Right lobe of liver (tissue), 6 donors: ENCODE results near the gene SGCE. TPM values are rescaled to one million over a fixed set of nuclear protein-coding genes. Genes with fewer than 3 reads are reported as not detected.
A peak's percentile ranks its signal among the peaks of the same experiment; 100 is the strongest.

ENCODE experiments used
- ATAC-seq, 4 donors: fragments of 200-7000 bp; cut with Tn5 transposase; one replicate each; pipeline ENCODE4 v1.9.1; 2020; ENCODE audit warnings: mild to moderate bottlenecking in 4 of 4, moderate library complexity in 4 of 4
- DNase-seq, 3 donors: peaks; one replicate each; pipeline ENCODE4 v3.0.0-alpha.2; 2020
- H3K27ac ChIP-seq, 3 donors: fragments of 200-600 bp; one replicate each; pipeline ENCODE4 v1.8.0; 2022
- H3K27me3 ChIP-seq, 2 donors: fragments of 200-600 bp; one replicate each; pipeline ENCODE4 v1.8.0; 2022
- H3K36me3 ChIP-seq, 4 donors: fragments of 200-600 bp; sonication (generic) in 1 of 4; one replicate each; pipeline versions ENCODE4 v1.5.1 to v1.8.0; 2017 to 2022; ENCODE audit warnings: control low read depth in 1 of 4
- H3K4me1 ChIP-seq, 4 donors: fragments of 200-600 bp; sonication (generic) in 1 of 4; one replicate each; pipeline versions ENCODE4 v1.5.1 to v1.8.0; 2017 to 2022; ENCODE audit warnings: control low read depth in 1 of 4
- H3K4me3 ChIP-seq, 3 donors: fragments of 200-600 bp; one replicate each; pipeline ENCODE4 v1.8.0; 2022
- H3K9me3 ChIP-seq, 4 donors: fragments of 200-600 bp; sonication (generic) in 1 of 4; one replicate each; pipeline versions ENCODE4 v1.5.1 to v1.8.0; 2017 to 2022; ENCODE audit warnings: control low read depth in 1 of 4
- POLR2A ChIP-seq: fragments of 450-650 bp; IDR thresholded peaks from one replicate; pipeline ENCODE4 v1.6.1; 2017; ENCODE audit warnings: antibody characterized with exemption, mild to moderate bottlenecking
- WGBS: methylation state at CpG from one replicate; pipeline ENCODE4 v1.1.6; 2018; ENCODE audit warnings: low coverage, low lambda C conversion rate; ENCODE audit not compliant: insufficient coverage; ENCODE audit errors: missing lambda C conversion rate; 5-methylcytosine and 5-hydroxymethylcytosine counted together
- intact Hi-C, 2 donors: fragments of 100-400 bp; cut with DNase I; formaldehyde crosslinking; loops; one replicate each; pipeline versions ENCODE4 v1.11.2 to v1.14.1; 2022
- total RNA-seq, 6 experiments: library from RNA; depleted of rRNA in 2 of 6; stranded (reverse); fragments of >200 nt in 2 of 6; fragmentation: NEBNext Ultra II Directional in 3 of 6; extraction: Animal tissue kit (Norgen Biotek cat#: 25700) in 3 of 6; gene quantifications; one replicate each; pipeline versions ENCODE4 v1.1.0 to v1.2.4, GENCODE V29; 2016 to 2023
- TF ChIP-seq, protein P1 (sequence below), 4 donors: fragments of 200-600 bp in 3 of 4; fragments of 450-650 bp in 1 of 4; IDR thresholded peaks; one replicate each; pipeline versions ENCODE4 v1.5.1 to v1.8.0; 2016 to 2022; ENCODE audit warnings: antibody characterized with exemption in 4 of 4, mild to moderate bottlenecking in 2 of 4
- donor health status: DM: no; HTN: yes; CAD: no.
- donor health status: DM: no; HTN: no; CAD: no.
- donor health status: DM: no; HTN: no; CAD: no.
- donor health status: DM: no; HTN: yes; CAD: no.
- donor health status: DM: no; HTN: yes; CAD: no.

SGCE gene
- total RNA-seq, 6 experiments from 2014 or later, result 4.2 to 17.8 (median 14.8) TPM

DNA sequence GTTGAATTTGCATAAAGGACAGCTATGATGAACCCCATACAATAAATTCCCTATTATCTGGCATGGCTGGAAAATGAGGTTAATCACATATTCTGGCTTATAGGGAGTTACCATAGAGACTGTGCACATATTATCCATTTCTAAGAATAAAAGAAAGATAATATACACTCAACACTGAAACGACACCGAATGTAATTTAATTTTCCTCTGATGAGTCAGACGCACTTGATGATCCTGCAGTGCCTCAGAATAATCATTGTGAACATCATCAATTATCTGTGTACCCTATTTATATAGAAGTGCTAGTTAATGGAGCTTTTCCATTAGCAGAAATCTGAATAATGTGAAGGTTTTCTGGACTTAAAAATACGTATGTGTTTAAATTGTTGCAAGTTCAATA, 60.2 kb downstream of the SGCE start:
- no peaks in the 10 kb centered on the region for H3K9me3 ChIP-seq
- no peak for TF ChIP-seq POLR2A
- TF ChIP-seq, protein P1, sequence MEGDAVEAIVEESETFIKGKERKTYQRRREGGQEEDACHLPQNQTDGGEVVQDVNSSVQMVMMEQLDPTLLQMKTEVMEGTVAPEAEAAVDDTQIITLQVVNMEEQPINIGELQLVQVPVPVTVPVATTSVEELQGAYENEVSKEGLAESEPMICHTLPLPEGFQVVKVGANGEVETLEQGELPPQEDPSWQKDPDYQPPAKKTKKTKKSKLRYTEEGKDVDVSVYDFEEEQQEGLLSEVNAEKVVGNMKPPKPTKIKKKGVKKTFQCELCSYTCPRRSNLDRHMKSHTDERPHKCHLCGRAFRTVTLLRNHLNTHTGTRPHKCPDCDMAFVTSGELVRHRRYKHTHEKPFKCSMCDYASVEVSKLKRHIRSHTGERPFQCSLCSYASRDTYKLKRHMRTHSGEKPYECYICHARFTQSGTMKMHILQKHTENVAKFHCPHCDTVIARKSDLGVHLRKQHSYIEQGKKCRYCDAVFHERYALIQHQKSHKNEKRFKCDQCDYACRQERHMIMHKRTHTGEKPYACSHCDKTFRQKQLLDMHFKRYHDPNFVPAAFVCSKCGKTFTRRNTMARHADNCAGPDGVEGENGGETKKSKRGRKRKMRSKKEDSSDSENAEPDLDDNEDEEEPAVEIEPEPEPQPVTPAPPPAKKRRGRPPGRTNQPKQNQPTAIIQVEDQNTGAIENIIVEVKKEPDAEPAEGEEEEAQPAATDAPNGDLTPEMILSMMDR (IDR thresholded peaks at IDR 0.05), result no peak
- ATAC-seq (no peak), DNase-seq (no peak)
- H3K27ac ChIP-seq, result no peak overlapping the region
- WGBS, result 86% methylated on average over 4 of the region's 4 CpGs
- no peak overlapping the region for H3K4me3 ChIP-seq
- H3K36me3 ChIP-seq, result peaks cover 0 to 4% (median 0%) of the 10 kb centered on the region in 4 donors
- no peaks in the 10 kb centered on the region for H3K27me3 ChIP-seq
- intact Hi-C loops, result no loop called here
- peaks cover 0 to 16% (median 5%) of the 10 kb centered on the region in 4 donors for H3K4me1 ChIP-seq

DNA sequence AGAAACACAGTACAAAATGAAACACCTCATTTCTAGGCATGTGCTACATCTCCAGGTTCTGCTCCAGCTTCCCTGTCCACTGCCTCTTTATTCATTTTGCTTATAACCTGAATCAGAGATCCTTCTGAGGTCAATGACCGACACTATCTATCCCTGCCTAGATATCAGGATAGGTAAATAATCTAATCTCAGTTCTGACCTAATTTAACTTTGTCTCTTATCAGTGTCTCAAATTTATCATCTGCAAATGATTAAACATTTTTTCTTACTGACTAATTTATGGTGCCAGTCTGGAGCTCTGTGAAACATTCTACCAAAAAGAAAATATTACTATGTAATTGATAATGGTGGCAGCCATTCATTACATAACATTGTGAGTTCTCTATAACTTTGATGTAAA, 61.1 kb downstream of the SGCE start:
- H3K27ac ChIP-seq, result no peak overlapping the region
- TF ChIP-seq, protein P1 (IDR thresholded peaks at IDR 0.05), result no peak
- no peak for TF ChIP-seq POLR2A
- peaks cover 0 to 16% (median 5%) of the 10 kb centered on the region in 4 donors for H3K4me1 ChIP-seq
- ATAC-seq (peak; percentile 91 to 99 (median 96)), DNase-seq (no peak)
- H3K4me3 ChIP-seq, result no peak overlapping the region
- H3K36me3 ChIP-seq, result peaks cover 0 to 4% (median 0%) of the 10 kb centered on the region in 4 donors
- no peaks in the 10 kb centered on the region for H3K27me3 ChIP-seq
- intact Hi-C loops, result no loop called here
- no peaks in the 10 kb centered on the region for H3K9me3 ChIP-seq
- 32% methylated on average over 1 of the region's 1 CpG for WGBS

DNA sequence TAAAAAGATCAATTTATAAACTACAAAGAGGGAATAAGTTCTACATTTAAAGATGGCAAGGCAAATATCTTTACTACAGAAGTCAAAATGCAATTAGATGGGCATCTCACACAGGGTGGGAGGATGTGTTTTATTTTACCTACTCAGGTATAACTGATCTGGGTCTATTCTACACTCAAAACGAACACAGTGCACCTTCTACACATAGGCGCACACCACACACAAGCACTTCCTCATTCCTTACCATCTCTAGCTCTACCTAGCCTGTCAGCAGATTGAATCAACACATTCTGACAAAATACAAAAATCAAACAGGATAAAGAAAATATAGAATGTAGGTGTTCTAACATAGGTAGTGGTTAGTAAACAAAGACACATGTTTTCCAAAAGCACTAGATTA, 64.8 kb downstream of the SGCE start:
- intact Hi-C loops, result no loop called here
- 77% methylated on average over 2 of the region's 2 CpGs for WGBS
- ATAC-seq, result no peak
- Histone ChIP-seq H3K9me3 (no peaks in the 10 kb centered on the region), H3K36me3 (no peaks in the 10 kb centered on the region), H3K27me3 (no peaks in the 10 kb centered on the region), H3K27ac (no peak overlapping the region), H3K4me1 (peaks cover 0 to 16% (median 5%) of the 10 kb centered on the region in 4 donors), H3K4me3 (no peak overlapping the region)
- TF ChIP-seq POLR2A, result no peak
- TF ChIP-seq, protein P1 (IDR thresholded peaks at IDR 0.05), result no peak
- DNase-seq, result no peak

DNA sequence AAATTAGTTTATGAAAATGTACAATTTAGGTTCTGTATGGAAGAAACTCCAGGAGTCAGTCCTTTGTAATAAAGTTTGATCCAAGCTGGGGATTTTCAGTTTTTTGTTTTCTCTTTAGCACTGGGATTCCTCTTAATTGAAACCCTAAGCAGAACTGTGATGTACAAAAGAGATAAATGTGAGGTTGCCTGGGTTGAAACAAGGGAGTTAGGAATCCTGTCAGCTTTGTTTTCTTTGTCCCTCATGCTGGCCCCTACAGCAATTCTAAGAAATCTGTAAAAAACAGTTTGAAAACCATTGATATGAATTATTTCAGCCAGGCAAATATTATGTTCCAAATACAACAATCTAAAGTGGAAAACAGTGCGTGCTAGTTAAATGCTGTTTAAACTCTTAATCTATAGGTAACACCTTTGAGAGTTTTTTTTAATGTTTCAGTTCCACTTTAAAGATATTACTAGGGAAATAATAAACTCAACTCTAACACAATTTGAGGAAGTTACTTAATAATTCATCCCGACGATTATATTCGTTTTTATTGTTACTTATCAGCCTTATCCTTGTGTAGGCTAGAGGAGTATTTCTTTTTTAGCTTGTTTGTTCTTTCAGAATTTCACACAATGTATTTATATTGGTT, 65.3 kb downstream of the SGCE start:
- 47% methylated on average over 4 of the region's 4 CpGs for WGBS
- ATAC-seq, result no peak
- TF ChIP-seq, protein P1 (IDR thresholded peaks at IDR 0.05), result no peak
- no peak for TF ChIP-seq POLR2A
- DNase-seq, result no peak
- H3K36me3 ChIP-seq, result no peaks in the 10 kb centered on the region
- H3K9me3 ChIP-seq, result no peaks in the 10 kb centered on the region
- peaks cover 0 to 15% (median 5%) of the 10 kb centered on the region in 4 donors for H3K4me1 ChIP-seq
- intact Hi-C loops, result no loop called here
- no peak overlapping the region for H3K27ac ChIP-seq
- no peak overlapping the region for H3K4me3 ChIP-seq
- H3K27me3 ChIP-seq, result no peaks in the 10 kb centered on the region
